Adipose tissue (tissue), 3 donors: ENCODE results near the gene CAPZA2. TPM values are rescaled to one million over a fixed set of nuclear protein-coding genes. Genes with fewer than 3 reads are reported as not detected.
"Not testable (repeated sequence)": the region's sequence is repeated elsewhere in the genome, so short reads cannot be mapped to it uniquely, and the experiment has no call there.

ENCODE experiments used
- H3K27ac ChIP-seq: one replicate; pipeline ENCODE4 v1.5.1; 2013; ENCODE audit warnings: low read depth, low read length
- WGBS, 3 donors: extraction: QIAGEN DNeasy Blood & Tissue Kit; methylation state at CpG; one replicate each; pipeline ENCODE4 v1.1.7; 2013; 5-methylcytosine and 5-hydroxymethylcytosine counted together
- polyA plus RNA-seq, 3 donors: library from polyadenylated mRNA; stranded (reverse); fragments of 200-250 nt; gene quantifications; one replicate each; pipeline ENCODE4 v1.2.3, GENCODE V29; 2013
- donor health status: healthy with polysubstance abuse.
- donor health status: Bipolar disorder and iron deficiency.
- donor health status: healthy.

The CAPZA2 gene
- polyA plus RNA-seq, 3 donors = 31.4 to 91.3 (median 72.1) TPM

GRCh38 chr7:116901143-116901542 is 38.8 kb downstream of the CAPZA2 start:
- WGBS, 3 donors = 98 to 99% (median 99%) methylated on average over 2 of the region's 2 CpGs
- no peak overlapping the region for H3K27ac ChIP-seq

- 76 to 93% (median 81%) methylated on average over 3 of the region's 3 CpGs for WGBS, 3 donors
Observed at GRCh38 chr7:116902867-116903266, 40.5 kb downstream of the CAPZA2 start.

GRCh38 chr7:116906391-116906790 is 44.0 kb downstream of the CAPZA2 start:
- H3K27ac ChIP-seq = no peak overlapping the region
- WGBS, 3 donors = 87 to 100% (median 97%) methylated on average over 1 of the region's 1 CpG

More at GRCh38 chr7:116902867-116903266, 40.5 kb downstream of the CAPZA2 start:
- no peak overlapping the region for H3K27ac ChIP-seq

- no peak overlapping the region for H3K27ac ChIP-seq
- WGBS, 3 donors = 98% methylated on average over 6 of the region's 6 CpGs
Observed at GRCh38 chr7:116910383-116910782, 48.0 kb downstream of the CAPZA2 start.

GRCh38 chr7:116911801-116912200 is 49.4 kb downstream of the CAPZA2 start:
- H3K27ac ChIP-seq = no peak overlapping the region
- 94 to 100% (median 97%) methylated on average over 1 of the region's 1 CpG for WGBS, 3 donors

GRCh38 chr7:116912269-116912909 is 50.0 kb downstream of the CAPZA2 start:
- WGBS, 3 donors = 97 to 100% (median 100%) methylated on average over 1 of the region's 1 CpG
- no peak overlapping the region for H3K27ac ChIP-seq

- no peak overlapping the region for H3K27ac ChIP-seq
- WGBS, 3 donors = 95 to 97% (median 96%) methylated on average over 3 of the region's 3 CpGs
Observed at GRCh38 chr7:116918704-116919103, 56.3 kb downstream of the CAPZA2 start.

- no peak overlapping the region for H3K27ac ChIP-seq
Observed at GRCh38 chr7:116920359-116920758, 58.0 kb downstream of the CAPZA2 start.

GRCh38 chr7:116922545-116922944 is 60.2 kb downstream of the CAPZA2 start:
- WGBS, 3 donors = 66 to 84% (median 73%) methylated on average over 5 of the region's 5 CpGs

GRCh38 chr7:116924741-116925140 is 62.4 kb downstream of the CAPZA2 start:
- no peak overlapping the region for H3K27ac ChIP-seq
- WGBS, 3 donors = 63 to 70% (median 69%) methylated on average over 5 of the region's 5 CpGs

More at GRCh38 chr7:116922545-116922944, 60.2 kb downstream of the CAPZA2 start:
- no peak overlapping the region for H3K27ac ChIP-seq

GRCh38 chr7:116929021-116929420 is 66.6 kb downstream of the CAPZA2 start:
- no peak overlapping the region for H3K27ac ChIP-seq
- 67 to 72% (median 68%) methylated on average over 3 of the region's 3 CpGs for WGBS, 3 donors

GRCh38 chr7:116929914-116930913 is 67.8 kb downstream of the CAPZA2 start:
- 31 to 34% (median 32%) methylated on average over 25 of the region's 25 CpGs for WGBS, 3 donors
- H3K27ac ChIP-seq = no peak overlapping the region

- 95 to 97% (median 97%) methylated on average over 7 of the region's 7 CpGs for WGBS, 3 donors
- H3K27ac ChIP-seq = no peak overlapping the region
Observed at GRCh38 chr7:116932566-116932965, 70.2 kb downstream of the CAPZA2 start.

GRCh38 chr7:116933465-116933864 is 71.1 kb downstream of the CAPZA2 start:
- H3K27ac ChIP-seq = no peak overlapping the region
- 81 to 96% (median 85%) methylated on average over 3 of the region's 3 CpGs for WGBS, 3 donors

- H3K27ac ChIP-seq = no peak overlapping the region
- 55 to 65% (median 59%) methylated on average over 2 of the region's 2 CpGs for WGBS, 3 donors
Observed at GRCh38 chr7:116934580-116934979, 72.2 kb downstream of the CAPZA2 start.

- 70 to 75% (median 73%) methylated on average over 4 of the region's 4 CpGs for WGBS, 3 donors
- H3K27ac ChIP-seq = not testable (repeated sequence)
Observed at GRCh38 chr7:116936844-116937243, 74.5 kb downstream of the CAPZA2 start.

GRCh38 chr7:116938678-116939077 is 76.3 kb downstream of the CAPZA2 start:
- 75 to 95% (median 84%) methylated on average over 2 of the region's 2 CpGs for WGBS, 3 donors
- no peak overlapping the region for H3K27ac ChIP-seq

GRCh38 chr7:116940689-116941370 is 78.4 kb downstream of the CAPZA2 start:
- H3K27ac ChIP-seq = no peak overlapping the region
- WGBS, 3 donors = 79 to 81% (median 80%) methylated on average over 8 of the region's 8 CpGs

GRCh38 chr7:116942504-116942903 is 80.1 kb downstream of the CAPZA2 start:
- H3K27ac ChIP-seq = no peak overlapping the region
- WGBS, 3 donors = 67 to 80% (median 71%) methylated on average over 2 of the region's 2 CpGs
